HEK293 (cell line): Measurements from ENCODE around the gene NCLN.

Experiments used
- SP2 ChIP-seq: fragments of 450-650 bp; formaldehyde crosslinking; IDR thresholded peaks from 2 replicates; pipeline ENCODE4 v1.5.1; 2016; ENCODE audit warnings: missing biosample characterization, missing genetic modification characterization
- ZFP41 ChIP-seq: fragments of 450-650 bp; formaldehyde crosslinking; IDR thresholded peaks from 2 replicates; pipeline ENCODE4 v1.5.1; 2016; ENCODE audit warnings: missing biosample characterization, missing genetic modification characterization, borderline replicate concordance
- ZIC2 ChIP-seq: fragments of 450-650 bp; formaldehyde crosslinking; IDR thresholded peaks from 2 replicates; pipeline ENCODE4 v1.5.1; 2016; ENCODE audit warnings: missing biosample characterization, missing genetic modification characterization

DNA sequence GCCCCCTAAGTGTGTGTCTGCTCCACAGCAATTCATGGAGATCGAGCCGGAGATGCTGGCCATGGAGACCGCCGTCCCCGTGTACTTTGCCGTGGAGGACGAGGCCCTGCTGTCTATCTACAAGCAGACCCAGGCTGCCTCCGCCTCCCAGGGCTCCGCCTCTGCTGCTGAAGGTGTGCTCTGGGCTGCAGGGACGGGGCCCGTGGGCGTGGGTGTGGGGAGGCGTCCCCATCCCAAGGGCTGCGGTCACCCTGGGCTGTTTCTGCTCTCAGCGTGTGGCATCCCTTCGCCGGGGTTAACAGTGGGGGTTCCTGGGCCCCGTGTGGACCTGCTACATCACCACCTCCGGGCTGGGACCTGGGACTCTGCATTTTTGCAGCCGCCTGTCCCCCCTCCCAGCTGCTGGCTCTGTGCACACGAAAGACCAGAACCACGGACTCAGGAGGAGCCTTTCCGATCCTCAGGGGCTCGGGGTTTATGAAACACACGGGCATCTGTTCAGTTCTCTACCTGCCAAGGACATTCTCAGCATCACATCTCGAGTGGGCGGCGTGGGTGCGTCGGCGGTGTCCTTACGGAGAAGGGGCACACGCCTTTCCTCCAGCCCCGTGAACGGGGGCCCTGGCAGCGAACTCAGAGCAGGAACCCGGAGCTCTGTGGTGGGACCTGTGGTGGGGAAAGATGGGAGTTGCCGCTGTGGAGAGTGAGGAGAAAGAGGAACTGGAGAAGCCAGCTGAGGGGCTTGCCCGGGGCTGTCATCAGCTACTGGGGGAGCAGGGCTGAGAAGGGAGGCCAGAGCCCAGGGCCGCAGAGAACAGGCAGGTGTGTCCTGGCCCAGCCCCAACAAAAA, 7.8 kb downstream of the NCLN start:
- no peak for TF ChIP-seq ZIC2 (tag by site-specific recombination)
- TF ChIP-seq ZFP41 (tag by site-specific recombination), result no peak
- no peak for TF ChIP-seq SP2 (tag by site-specific recombination)
